ENCODE data around the gene IDH3B.

DNA sequence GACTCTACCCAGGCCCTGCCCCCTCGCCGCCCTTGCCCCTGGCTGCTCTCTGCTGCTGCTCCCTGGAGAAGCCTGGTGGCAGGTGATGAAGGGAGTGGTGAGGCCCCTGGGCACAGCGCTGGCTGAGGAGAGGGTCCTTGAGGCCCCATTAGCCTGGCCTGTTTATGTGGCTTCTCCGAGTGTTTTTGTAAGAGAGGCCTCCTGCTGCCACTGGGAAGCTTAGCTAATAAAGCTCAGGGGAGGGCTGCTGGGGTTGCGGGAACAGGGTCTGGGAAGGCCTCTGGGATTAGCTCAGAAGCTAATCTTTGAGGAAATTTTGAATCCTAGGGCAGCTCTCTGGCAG is 44.0 kb upstream of the IDH3B start:
- TF ChIP-seq, protein P1, sequence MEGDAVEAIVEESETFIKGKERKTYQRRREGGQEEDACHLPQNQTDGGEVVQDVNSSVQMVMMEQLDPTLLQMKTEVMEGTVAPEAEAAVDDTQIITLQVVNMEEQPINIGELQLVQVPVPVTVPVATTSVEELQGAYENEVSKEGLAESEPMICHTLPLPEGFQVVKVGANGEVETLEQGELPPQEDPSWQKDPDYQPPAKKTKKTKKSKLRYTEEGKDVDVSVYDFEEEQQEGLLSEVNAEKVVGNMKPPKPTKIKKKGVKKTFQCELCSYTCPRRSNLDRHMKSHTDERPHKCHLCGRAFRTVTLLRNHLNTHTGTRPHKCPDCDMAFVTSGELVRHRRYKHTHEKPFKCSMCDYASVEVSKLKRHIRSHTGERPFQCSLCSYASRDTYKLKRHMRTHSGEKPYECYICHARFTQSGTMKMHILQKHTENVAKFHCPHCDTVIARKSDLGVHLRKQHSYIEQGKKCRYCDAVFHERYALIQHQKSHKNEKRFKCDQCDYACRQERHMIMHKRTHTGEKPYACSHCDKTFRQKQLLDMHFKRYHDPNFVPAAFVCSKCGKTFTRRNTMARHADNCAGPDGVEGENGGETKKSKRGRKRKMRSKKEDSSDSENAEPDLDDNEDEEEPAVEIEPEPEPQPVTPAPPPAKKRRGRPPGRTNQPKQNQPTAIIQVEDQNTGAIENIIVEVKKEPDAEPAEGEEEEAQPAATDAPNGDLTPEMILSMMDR (IDR thresholded peaks at IDR 0.05; ENCODE audit: low read length) = no peak
- no peak for TF ChIP-seq EZH2 (optimal IDR thresholded peaks at IDR 0.05; ENCODE audit: low read depth, low read length)
- no peak for TF ChIP-seq EZH2phosphoT487 (IDR thresholded peaks at IDR 0.05; ENCODE audit: low read length)

Measured in MM.1S (cell line).